Gastrocnemius medialis (tissue), 4 donors: Measurements from ENCODE around the gene ZNF264.

Source experiments
- CTCF ChIP-seq, 5 experiments: fragments of 450-650 bp in 3 of 5; fragments of 200-600 bp in 2 of 5; sonication (generic) in 2 of 5; IDR thresholded peaks in 4 of 5; conservative IDR thresholded peaks in 1 of 5; 1 replicate in 4 of 5; 2 replicates in 1 of 5; pipeline ENCODE4 v1.5.1; 2016 to 2019; ENCODE audit warnings: antibody characterized with exemption in 5 of 5, mild to moderate bottlenecking in 3 of 5, moderate library complexity in 3 of 5
- POLR2A ChIP-seq, 2 donors: fragments of 450-650 bp; IDR thresholded peaks; one replicate each; pipeline ENCODE4 v1.6.1; 2017; ENCODE audit warnings: antibody characterized with exemption in 2 of 2, mild to moderate bottlenecking in 2 of 2, moderate library complexity in 2 of 2

GRCh38 chr19:57245959-57246358, 54.7 kb downstream of the ZNF264 start:
- no peak for TF ChIP-seq CTCF (IDR thresholded peaks at IDR 0.05 in 4 of 5, conservative IDR thresholded peaks at IDR 0.05 in 1 of 5)
- no peak for TF ChIP-seq POLR2A (IDR thresholded peaks at IDR 0.05)
